ENCODE data around the gene TBCCD1. TPM values are rescaled to one million over a fixed set of nuclear protein-coding genes. Genes with fewer than 3 reads are reported as not detected.

TBCCD1 gene
- total and polyA plus RNA-seq, 7 donors: 4.6 to 10.8 (median 6.6) TPM

DNA sequence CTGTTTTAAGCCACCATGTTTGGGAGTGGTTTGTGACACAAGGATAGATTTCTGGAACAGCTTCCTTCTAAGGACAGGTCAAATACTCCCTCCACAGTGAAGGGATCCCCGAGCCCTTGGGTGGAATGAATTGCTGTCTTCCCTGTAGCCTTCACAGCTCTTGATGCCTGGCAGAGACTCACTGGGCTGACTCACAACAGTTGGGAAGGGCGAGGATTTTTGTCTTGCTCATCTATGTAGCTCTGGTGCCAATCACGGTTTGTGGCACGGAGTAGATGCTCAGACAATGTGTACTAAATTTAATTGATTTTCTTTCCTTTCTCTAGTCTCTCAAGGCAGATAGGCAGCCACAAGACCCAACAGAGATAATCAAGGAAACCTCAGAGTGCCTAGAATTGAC is 49.9 kb downstream of the TBCCD1 start:
- H3K27me3 ChIP-seq (ENCODE audit: insufficient read depth in 3 of 3, low read length in 2 of 3): peaks cover 0 to 4% (median 3%) of the 10 kb centered on the region in 3 donors
- no peaks in the 10 kb centered on the region for H3K36me3 ChIP-seq (ENCODE audit: insufficient read depth in 1 of 2, low read depth in 1 of 2)
- no peak overlapping the region for H3K27ac ChIP-seq
- intact Hi-C loops (cut with DNase I): no loop called here
- TF ChIP-seq, protein P1, sequence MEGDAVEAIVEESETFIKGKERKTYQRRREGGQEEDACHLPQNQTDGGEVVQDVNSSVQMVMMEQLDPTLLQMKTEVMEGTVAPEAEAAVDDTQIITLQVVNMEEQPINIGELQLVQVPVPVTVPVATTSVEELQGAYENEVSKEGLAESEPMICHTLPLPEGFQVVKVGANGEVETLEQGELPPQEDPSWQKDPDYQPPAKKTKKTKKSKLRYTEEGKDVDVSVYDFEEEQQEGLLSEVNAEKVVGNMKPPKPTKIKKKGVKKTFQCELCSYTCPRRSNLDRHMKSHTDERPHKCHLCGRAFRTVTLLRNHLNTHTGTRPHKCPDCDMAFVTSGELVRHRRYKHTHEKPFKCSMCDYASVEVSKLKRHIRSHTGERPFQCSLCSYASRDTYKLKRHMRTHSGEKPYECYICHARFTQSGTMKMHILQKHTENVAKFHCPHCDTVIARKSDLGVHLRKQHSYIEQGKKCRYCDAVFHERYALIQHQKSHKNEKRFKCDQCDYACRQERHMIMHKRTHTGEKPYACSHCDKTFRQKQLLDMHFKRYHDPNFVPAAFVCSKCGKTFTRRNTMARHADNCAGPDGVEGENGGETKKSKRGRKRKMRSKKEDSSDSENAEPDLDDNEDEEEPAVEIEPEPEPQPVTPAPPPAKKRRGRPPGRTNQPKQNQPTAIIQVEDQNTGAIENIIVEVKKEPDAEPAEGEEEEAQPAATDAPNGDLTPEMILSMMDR (IDR thresholded peaks at IDR 0.05): no peak
- WGBS, 3 donors: 46 to 66% (median 46%) methylated on average over 4 of the region's 4 CpGs
- no peaks in the 10 kb centered on the region for H3K9me3 ChIP-seq
- no peak overlapping the region for H3K4me3 ChIP-seq
- no peak for ATAC-seq
- no peaks in the 10 kb centered on the region for H3K4me1 ChIP-seq
- no peak for DNase-seq

DNA sequence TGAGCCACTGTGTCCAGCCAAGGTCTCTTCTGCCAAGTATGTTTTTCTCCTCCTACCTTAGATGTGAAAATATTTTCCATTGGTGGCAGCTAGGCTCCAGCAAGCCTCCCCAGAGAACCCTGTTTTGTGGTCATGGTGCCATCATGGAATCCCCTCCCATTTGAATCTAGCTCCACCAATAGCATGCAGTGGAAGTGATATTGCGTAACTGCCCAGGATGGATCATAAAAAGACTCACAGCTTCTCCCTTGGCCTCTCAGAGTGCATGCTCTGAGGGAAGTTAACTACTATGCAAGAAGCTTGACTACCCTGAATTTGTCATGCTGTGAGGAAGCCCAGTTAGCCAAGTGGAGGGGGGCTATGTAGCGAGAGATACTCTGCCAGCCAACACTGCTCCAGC is 50.5 kb downstream of the TBCCD1 start:
- no peaks in the 10 kb centered on the region for H3K36me3 ChIP-seq (ENCODE audit: insufficient read depth in 1 of 2, low read depth in 1 of 2)
- 69 to 75% (median 71%) methylated on average over 2 of the region's 2 CpGs for WGBS, 3 donors
- H3K4me3 ChIP-seq: no peak overlapping the region
- intact Hi-C loops (cut with DNase I): no loop called here
- DNase-seq (no peak), ATAC-seq (no peak)
- no peaks in the 10 kb centered on the region for H3K4me1 ChIP-seq
- H3K27me3 ChIP-seq (ENCODE audit: insufficient read depth in 3 of 3, low read length in 2 of 3): peaks cover 0 to 4% (median 3%) of the 10 kb centered on the region in 3 donors
- no peak overlapping the region for H3K27ac ChIP-seq
- TF ChIP-seq, protein P1 (IDR thresholded peaks at IDR 0.05): no peak
- H3K9me3 ChIP-seq: no peaks in the 10 kb centered on the region

DNA sequence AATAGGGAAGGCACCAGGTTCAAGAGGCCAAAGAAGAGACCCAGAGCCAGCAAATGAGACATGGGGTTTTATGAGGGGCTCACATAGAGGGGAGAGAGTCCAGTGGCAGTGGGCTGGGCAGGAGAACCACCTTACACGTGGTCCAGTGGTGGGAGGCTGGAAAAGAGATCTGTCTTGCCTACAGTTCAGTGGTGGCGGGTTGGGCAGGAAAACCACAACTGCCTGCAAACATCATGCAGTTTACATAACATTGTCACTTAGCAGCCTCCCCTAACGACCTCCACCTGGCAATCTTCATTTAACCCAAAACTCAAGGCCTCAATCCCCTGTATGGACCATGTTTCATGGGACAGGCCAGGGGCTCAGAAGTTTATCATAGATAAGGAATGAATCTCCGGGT is 52.0 kb downstream of the TBCCD1 start:
- Histone ChIP-seq H3K4me1 (no peaks in the 10 kb centered on the region), H3K27ac (no peak overlapping the region), H3K27me3 (ENCODE audit: insufficient read depth in 3 of 3, low read length in 2 of 3) (peaks cover 0 to 5% (median 3%) of the 10 kb centered on the region in 3 donors), H3K36me3 (ENCODE audit: insufficient read depth in 1 of 2, low read depth in 1 of 2) (no peaks in the 10 kb centered on the region), H3K4me3 (no peak overlapping the region), H3K9me3 (no peaks in the 10 kb centered on the region)
- intact Hi-C loops (cut with DNase I): no loop called here
- TF ChIP-seq, protein P1 (IDR thresholded peaks at IDR 0.05): no peak
- 68 to 77% (median 74%) methylated on average over 4 of the region's 4 CpGs for WGBS, 3 donors
- ATAC-seq (no peak), DNase-seq (no peak)

DNA sequence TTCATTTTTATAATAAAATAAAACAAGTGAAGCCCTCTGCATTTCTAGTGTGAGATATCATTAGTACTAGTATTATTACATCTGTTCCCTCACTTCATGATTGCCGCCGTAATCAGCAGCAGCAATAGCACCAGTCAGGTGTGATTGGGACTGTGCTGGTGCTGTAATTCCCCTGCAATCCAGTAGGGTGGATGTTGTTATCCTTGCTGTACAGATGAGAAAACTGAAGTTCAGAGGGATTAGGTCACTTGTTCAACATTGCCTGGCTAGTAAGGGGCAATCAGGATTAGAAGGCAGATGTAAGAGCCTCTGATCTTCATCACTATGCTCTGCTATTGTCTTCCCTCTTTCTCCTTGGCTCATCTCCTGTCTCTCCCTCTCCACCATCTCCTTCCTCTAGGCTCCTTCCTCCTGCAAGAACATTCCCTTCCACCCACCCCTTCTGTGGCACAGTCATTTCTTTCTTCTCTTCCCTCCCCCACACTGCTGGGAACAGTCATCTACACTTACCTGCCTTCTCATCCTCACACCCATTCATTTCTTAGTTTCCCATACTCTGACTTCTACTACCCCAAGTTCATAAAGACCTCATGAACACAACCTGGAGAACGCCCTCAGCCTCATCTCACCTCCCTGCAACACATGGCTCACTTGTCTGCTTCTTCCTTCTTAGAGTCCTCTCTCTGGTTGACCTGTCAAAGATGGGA is 52.7 kb downstream of the TBCCD1 start:
- ATAC-seq: no peak
- WGBS, 3 donors: 73 to 82% (median 82%) methylated on average over 3 of the region's 3 CpGs
- Histone ChIP-seq H3K9me3 (no peaks in the 10 kb centered on the region), H3K4me1 (no peaks in the 10 kb centered on the region), H3K27me3 (ENCODE audit: insufficient read depth in 3 of 3, low read length in 2 of 3) (peaks cover 0 to 5% (median 3%) of the 10 kb centered on the region in 3 donors), H3K27ac (no peak overlapping the region), H3K36me3 (ENCODE audit: insufficient read depth in 1 of 2, low read depth in 1 of 2) (no peaks in the 10 kb centered on the region), H3K4me3 (no peak overlapping the region)
- intact Hi-C loops (cut with DNase I): no loop called here
- TF ChIP-seq, protein P1 (IDR thresholded peaks at IDR 0.05): no peak
- no peak for DNase-seq

DNA sequence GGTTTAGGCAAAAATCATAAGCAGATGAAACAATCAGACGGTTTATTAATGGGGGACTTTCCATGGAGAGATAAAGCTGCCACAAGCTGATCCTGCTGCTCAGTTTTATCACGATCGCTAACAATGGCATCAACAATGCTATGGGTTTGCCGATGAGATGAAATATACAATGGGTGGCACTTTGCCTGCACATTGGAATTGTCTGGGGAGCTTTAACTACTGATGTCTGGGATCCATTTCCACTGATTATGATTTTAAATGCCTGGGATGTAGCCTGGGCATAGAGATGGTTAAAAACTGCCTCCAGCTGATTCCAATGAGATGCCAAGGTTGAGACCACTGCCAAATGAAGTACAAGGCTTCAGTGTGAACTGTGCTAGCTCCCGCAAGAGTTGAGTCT is 53.8 kb downstream of the TBCCD1 start:
- ATAC-seq (no peak), DNase-seq (no peak)
- intact Hi-C loops (cut with DNase I): no loop called here
- Histone ChIP-seq H3K4me1 (no peaks in the 10 kb centered on the region), H3K4me3 (no peak overlapping the region), H3K36me3 (ENCODE audit: insufficient read depth in 1 of 2, low read depth in 1 of 2) (no peaks in the 10 kb centered on the region), H3K27me3 (ENCODE audit: insufficient read depth in 3 of 3, low read length in 2 of 3) (peaks cover 0 to 5% (median 3%) of the 10 kb centered on the region in 3 donors), H3K27ac (no peak overlapping the region), H3K9me3 (no peaks in the 10 kb centered on the region)
- TF ChIP-seq, protein P1 (IDR thresholded peaks at IDR 0.05): no peak
- 25 to 37% (median 32%) methylated on average over 5 of the region's 5 CpGs for WGBS, 3 donors
